Loucy (cell line): ENCODE results near the gene PDGFD.

Experiments used
- CTCF ChIP-seq: fragments of 200-600 bp; sonication (generic); conservative IDR thresholded peaks from 2 replicates; pipeline ENCODE4 v1.5.1; 2014; ENCODE audit warnings: mild to moderate bottlenecking, antibody characterized with exemption, low read length
- EZH2phosphoT487 ChIP-seq: fragments of 200-600 bp; IDR thresholded peaks from 2 replicates; pipeline ENCODE4 v1.6.1; 2018; ENCODE audit warnings: antibody characterized with exemption, mild to moderate bottlenecking, moderate library complexity, borderline replicate concordance

GRCh38 chr11:104163100-104164027 lies 583 bp downstream of the PDGFD start:
- TF ChIP-seq CTCF (peak; percentile 35; the same call in 1 of the 2 replicates), EZH2phosphoT487 (no peak)
